Gastroesophageal sphincter (tissue), 3 donors: ENCODE data around the gene OPA1.

ENCODE experiments used
- POLR2A ChIP-seq, 2 donors: fragments of 450-650 bp; IDR thresholded peaks; one replicate each; pipeline ENCODE4 v1.6.1; 2017; ENCODE audit warnings: antibody characterized with exemption in 2 of 2, mild to moderate bottlenecking in 2 of 2, moderate library complexity in 1 of 2
- TF ChIP-seq, protein P1 (sequence below), 4 experiments: fragments of 200-600 bp in 2 of 4; fragments of 450-650 bp in 2 of 4; sonication (generic) in 1 of 4; IDR thresholded peaks; one replicate each; pipeline ENCODE4 v1.5.1; 2017 to 2019; ENCODE audit warnings: antibody characterized with exemption in 4 of 4, mild to moderate bottlenecking in 2 of 4, moderate library complexity in 2 of 4

DNA sequence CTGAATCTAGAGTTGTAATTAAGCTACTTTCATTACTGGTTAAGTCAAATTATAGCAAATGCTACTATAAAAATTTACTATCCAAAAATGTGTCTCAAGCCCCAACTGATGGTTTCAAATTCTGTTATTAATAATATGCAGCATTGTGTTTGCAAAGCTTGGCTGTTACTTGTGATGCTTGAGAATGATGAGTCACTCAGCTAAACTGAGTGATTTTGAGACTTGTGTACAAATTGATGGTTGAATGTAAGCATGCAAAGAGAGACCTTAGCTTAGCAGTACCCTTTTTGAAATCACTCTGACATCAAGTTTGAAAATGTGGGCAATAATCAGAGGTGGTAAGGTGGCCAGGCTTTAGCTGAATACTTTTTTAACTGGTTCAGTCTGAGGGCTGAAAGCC is 27.6 kb downstream of the OPA1 start:
- no peak for TF ChIP-seq POLR2A (IDR thresholded peaks at IDR 0.05)
- TF ChIP-seq, protein P1, sequence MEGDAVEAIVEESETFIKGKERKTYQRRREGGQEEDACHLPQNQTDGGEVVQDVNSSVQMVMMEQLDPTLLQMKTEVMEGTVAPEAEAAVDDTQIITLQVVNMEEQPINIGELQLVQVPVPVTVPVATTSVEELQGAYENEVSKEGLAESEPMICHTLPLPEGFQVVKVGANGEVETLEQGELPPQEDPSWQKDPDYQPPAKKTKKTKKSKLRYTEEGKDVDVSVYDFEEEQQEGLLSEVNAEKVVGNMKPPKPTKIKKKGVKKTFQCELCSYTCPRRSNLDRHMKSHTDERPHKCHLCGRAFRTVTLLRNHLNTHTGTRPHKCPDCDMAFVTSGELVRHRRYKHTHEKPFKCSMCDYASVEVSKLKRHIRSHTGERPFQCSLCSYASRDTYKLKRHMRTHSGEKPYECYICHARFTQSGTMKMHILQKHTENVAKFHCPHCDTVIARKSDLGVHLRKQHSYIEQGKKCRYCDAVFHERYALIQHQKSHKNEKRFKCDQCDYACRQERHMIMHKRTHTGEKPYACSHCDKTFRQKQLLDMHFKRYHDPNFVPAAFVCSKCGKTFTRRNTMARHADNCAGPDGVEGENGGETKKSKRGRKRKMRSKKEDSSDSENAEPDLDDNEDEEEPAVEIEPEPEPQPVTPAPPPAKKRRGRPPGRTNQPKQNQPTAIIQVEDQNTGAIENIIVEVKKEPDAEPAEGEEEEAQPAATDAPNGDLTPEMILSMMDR (IDR thresholded peaks at IDR 0.05) = no peak
